Measurements from ENCODE around the gene WWC1.

- no peak for TF ChIP-seq POLR2A (IDR thresholded peaks at IDR 0.05)
- TF ChIP-seq CTCF (IDR thresholded peaks at IDR 0.05) = no peak
Measured at GRCh38 chr5:168423971-168424370, 132.5 kb downstream of the WWC1 start.
